HL-60 (cell line): ENCODE results near the gene ARMC9.

Experiments
- DNase-seq, 2 experiments: peaks; one replicate each; pipeline ENCODE4 v3.0.0-alpha.2; 2010 to 2020; ENCODE audit warnings: low read depth in 1 of 2, low spot score in 1 of 2
- H3K27ac ChIP-seq: fragments of 250-450 bp; sonication (Bioruptor Pico); replicated peaks from 2 replicates; pipeline ENCODE4 v1.5.1; 2020; ENCODE audit warnings: mild to moderate bottlenecking, moderate library complexity
- H3K27me3 ChIP-seq: fragments of 250-450 bp; sonication (Bioruptor Pico); 2 replicates; pipeline ENCODE4 v1.5.1; 2021; ENCODE audit warnings: mild to moderate bottlenecking, moderate library complexity; ENCODE audit not compliant: insufficient read depth, poor library complexity, severe bottlenecking
- H3K4me3 ChIP-seq: replicated peaks from 2 replicates; pipeline ENCODE4 v1.5.1; 2011; ENCODE audit warnings: mild to moderate bottlenecking, control low read depth, low read length; ENCODE audit not compliant: insufficient read depth
- GABPA ChIP-seq: IDR thresholded peaks from 2 replicates; pipeline ENCODE4 v1.6.1; 2012; ENCODE audit warnings: low read depth
- POLR2AphosphoS5 ChIP-seq: IDR thresholded peaks from 2 replicates; pipeline ENCODE4 v1.6.1; 2012; ENCODE audit warnings: low read depth
- SPI1 ChIP-seq: IDR thresholded peaks from 2 replicates; pipeline ENCODE4 v1.6.1; 2012; ENCODE audit warnings: low read depth, mild to moderate bottlenecking, borderline replicate concordance
- TF ChIP-seq, protein P1 (sequence below): IDR thresholded peaks from 2 replicates; pipeline ENCODE4 v1.6.1; 2012; ENCODE audit warnings: low read depth; ENCODE audit not compliant: insufficient replicate concordance
- TF ChIP-seq, protein P2 (sequence below): IDR thresholded peaks from one replicate; pipeline ENCODE4 v1.5.1; 2011; ENCODE audit warnings: low read length, control low read depth, inconsistent platforms; ENCODE audit not compliant: insufficient read depth

Gene ARMC9

GRCh38 chr2:231161877-231162329 is 36.5 kb upstream of the ARMC9 start:
- Histone ChIP-seq H3K27ac (no peak overlapping the region), H3K4me3 (no peak overlapping the region), H3K27me3 (no peaks in the 10 kb centered on the region)
- TF ChIP-seq, protein P1, sequence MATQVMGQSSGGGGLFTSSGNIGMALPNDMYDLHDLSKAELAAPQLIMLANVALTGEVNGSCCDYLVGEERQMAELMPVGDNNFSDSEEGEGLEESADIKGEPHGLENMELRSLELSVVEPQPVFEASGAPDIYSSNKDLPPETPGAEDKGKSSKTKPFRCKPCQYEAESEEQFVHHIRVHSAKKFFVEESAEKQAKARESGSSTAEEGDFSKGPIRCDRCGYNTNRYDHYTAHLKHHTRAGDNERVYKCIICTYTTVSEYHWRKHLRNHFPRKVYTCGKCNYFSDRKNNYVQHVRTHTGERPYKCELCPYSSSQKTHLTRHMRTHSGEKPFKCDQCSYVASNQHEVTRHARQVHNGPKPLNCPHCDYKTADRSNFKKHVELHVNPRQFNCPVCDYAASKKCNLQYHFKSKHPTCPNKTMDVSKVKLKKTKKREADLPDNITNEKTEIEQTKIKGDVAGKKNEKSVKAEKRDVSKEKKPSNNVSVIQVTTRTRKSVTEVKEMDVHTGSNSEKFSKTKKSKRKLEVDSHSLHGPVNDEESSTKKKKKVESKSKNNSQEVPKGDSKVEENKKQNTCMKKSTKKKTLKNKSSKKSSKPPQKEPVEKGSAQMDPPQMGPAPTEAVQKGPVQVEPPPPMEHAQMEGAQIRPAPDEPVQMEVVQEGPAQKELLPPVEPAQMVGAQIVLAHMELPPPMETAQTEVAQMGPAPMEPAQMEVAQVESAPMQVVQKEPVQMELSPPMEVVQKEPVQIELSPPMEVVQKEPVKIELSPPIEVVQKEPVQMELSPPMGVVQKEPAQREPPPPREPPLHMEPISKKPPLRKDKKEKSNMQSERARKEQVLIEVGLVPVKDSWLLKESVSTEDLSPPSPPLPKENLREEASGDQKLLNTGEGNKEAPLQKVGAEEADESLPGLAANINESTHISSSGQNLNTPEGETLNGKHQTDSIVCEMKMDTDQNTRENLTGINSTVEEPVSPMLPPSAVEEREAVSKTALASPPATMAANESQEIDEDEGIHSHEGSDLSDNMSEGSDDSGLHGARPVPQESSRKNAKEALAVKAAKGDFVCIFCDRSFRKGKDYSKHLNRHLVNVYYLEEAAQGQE = no peak
- no peak for TF ChIP-seq POLR2AphosphoS5
- TF ChIP-seq GABPA = no peak
- no peak for TF ChIP-seq SPI1
- TF ChIP-seq, protein P2, sequence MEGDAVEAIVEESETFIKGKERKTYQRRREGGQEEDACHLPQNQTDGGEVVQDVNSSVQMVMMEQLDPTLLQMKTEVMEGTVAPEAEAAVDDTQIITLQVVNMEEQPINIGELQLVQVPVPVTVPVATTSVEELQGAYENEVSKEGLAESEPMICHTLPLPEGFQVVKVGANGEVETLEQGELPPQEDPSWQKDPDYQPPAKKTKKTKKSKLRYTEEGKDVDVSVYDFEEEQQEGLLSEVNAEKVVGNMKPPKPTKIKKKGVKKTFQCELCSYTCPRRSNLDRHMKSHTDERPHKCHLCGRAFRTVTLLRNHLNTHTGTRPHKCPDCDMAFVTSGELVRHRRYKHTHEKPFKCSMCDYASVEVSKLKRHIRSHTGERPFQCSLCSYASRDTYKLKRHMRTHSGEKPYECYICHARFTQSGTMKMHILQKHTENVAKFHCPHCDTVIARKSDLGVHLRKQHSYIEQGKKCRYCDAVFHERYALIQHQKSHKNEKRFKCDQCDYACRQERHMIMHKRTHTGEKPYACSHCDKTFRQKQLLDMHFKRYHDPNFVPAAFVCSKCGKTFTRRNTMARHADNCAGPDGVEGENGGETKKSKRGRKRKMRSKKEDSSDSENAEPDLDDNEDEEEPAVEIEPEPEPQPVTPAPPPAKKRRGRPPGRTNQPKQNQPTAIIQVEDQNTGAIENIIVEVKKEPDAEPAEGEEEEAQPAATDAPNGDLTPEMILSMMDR = no peak
- no peak for DNase-seq

DNA sequence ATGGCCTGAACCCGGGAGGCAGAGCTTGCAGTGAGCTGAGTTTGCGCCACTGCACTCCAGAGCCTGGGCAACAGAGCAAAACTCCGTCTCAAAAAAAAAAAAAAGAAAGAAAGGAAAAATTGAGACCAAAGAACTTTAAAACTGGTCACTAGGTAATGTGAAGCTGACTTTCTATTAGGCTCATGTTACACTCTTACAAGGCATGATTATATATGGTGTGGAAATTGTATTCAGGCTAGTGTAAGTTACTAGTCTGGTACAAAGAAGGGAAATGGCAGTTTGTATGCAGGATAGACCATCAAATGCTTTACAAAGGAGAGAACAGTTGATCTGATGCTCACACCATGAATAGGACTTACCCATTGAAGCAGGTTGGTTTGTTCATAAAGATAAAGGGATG is 35.4 kb upstream of the ARMC9 start:
- H3K4me3 ChIP-seq = no peak overlapping the region
- H3K27me3 ChIP-seq = no peaks in the 10 kb centered on the region
- H3K27ac ChIP-seq = no peak overlapping the region
- TF ChIP-seq POLR2AphosphoS5 (no peak), GABPA (no peak), SPI1 (no peak)
- TF ChIP-seq, protein P2 = no peak
- TF ChIP-seq, protein P1 = no peak
- no peak for DNase-seq

DNA sequence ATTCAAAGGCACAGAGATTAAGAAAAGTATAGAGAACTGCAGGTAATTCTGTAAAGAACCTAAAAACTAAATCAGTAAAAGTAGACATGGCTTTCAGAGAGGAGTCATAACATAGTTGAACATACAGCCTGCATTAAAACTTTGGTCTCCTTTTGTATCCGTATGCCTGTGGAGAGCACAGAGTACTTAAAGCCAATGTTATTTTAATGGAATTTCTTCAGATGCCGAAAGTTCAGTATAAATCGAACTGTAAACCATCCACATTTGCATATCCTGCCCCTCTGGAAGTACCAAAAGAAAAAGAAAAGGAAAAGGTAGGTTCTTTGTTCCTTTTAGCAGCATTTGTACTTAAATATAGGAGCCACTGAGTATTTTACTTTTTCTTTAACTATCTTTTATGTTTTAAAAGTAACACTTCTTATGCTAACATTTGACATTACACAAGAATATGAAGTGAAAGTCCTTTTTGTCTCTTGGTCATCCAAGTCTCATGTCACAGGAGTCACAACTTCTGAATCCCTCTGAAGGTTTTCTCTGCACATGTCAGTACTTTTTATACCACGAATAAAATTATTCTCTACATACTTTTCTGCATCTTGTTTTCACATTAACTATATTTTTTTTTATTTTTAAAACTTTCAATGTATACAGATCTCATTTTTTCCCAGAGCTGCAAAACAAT is 34.9 kb upstream of the ARMC9 start:
- Histone ChIP-seq H3K27ac (no peak overlapping the region), H3K4me3 (no peak overlapping the region), H3K27me3 (no peaks in the 10 kb centered on the region)
- TF ChIP-seq, protein P1 = no peak
- TF ChIP-seq SPI1 (no peak), GABPA (no peak), POLR2AphosphoS5 (no peak)
- TF ChIP-seq, protein P2 = no peak
- DNase-seq = no peak
